GM18507 (cell line): ENCODE results near the gene IL1RAP.
"Not testable (repeated sequence)": the region's sequence is repeated elsewhere in the genome, so short reads cannot be mapped to it uniquely, and the experiment has no call there.

ENCODE experiments used
- DNase-seq: peaks from one replicate; pipeline ENCODE4 v3.0.0; 2011; ENCODE audit warnings: low read depth; ENCODE audit not compliant: insufficient read length; ENCODE audit errors: extremely low spot score
- FAIRE-seq: peaks from 2 replicates; lab custom pipeline; 2011; peaks lifted over from hg19 to GRCh38; lab: Jason Lieb, UNC

IL1RAP gene

DNA sequence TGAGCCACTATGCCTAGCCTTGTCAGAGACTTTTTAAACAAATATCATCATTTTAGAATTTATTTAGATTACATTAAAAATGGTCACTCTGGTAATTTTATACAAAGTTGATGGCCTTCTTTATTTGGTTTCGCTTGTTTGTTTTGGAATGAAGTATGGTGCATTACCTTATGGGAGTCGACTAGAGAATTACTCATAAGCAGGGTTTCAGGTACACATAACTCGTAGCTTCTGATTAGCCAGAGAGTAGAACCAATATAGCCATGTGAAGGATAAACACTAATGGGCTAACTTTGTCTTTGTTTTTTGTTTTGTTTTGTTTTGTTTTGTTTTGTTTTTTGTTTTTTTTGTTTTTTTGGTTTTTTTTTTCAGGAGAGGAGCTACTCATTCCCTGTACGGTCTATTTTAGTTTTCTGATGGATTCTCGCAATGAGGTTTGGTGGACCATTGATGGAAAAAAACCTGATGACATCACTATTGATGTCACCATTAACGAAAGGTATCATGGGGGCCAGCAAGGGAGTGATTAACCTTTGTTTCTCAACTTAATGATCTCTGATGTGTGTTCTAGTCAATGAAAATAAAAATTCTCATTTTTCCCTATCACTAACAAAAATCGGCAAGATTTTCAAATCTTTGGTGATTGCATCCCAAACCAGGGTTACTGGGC is 113.2 kb downstream of the IL1RAP start:
- no peak for FAIRE-seq

DNA sequence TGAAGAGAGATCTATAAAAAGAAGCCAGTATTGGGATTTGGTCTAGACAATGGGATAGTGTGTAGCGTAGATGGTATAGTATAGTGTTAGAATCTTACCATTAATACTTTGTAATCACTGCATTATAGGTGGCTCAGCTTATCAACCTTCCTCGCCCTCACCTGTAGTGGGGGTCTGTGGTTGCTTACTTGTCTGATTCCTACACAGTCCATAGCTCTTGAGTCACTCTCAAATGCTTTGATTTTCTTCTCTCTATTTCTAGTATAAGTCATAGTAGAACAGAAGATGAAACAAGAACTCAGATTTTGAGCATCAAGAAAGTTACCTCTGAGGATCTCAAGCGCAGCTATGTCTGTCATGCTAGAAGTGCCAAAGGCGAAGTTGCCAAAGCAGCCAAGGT is 115.2 kb downstream of the IL1RAP start:
- DNase-seq = no peak
- FAIRE-seq = no peak

More for the DNA sequence above, 113.2 kb downstream of the IL1RAP start:
- DNase-seq = no peak

DNA sequence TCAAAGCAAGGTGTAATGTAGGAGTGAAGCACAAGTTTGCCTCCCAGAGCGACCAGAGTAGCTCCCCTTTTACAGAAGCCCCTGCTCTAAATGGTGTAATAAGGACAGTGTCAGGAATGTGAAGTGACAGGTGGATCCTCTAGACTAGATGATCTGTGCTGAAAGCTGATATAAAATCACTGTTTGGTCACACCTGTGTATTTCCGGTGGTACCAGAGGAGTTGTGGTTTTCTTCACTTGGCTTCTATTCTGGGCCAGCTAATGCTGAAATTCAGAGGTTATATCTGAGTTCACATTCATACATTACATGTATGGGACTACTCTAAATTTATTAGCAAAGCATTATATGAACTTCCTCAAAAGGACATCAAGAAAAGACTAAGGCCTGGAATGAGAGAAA is 117.4 kb downstream of the IL1RAP start:
- no peak for FAIRE-seq
- DNase-seq = no peak

DNA sequence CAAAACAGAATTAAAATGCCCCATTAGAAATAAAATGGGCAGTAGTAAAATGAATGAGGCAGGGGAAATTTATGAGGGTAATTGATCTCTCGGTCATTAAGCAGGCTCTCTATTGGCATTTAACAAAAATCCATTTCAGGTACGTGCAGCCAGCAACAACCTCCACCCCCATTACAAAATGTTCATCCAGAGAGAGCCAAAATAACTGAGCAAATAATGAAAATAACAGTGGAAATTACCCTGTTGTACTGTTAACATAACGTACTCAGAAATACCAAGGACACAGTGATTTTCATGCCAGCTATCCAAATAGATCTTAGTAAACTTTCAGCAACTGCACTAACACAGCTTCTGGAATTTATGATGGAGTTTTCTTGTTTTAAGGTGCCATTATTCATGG is 127.7 kb downstream of the IL1RAP start:
- FAIRE-seq (no peak), DNase-seq (no peak)

DNA sequence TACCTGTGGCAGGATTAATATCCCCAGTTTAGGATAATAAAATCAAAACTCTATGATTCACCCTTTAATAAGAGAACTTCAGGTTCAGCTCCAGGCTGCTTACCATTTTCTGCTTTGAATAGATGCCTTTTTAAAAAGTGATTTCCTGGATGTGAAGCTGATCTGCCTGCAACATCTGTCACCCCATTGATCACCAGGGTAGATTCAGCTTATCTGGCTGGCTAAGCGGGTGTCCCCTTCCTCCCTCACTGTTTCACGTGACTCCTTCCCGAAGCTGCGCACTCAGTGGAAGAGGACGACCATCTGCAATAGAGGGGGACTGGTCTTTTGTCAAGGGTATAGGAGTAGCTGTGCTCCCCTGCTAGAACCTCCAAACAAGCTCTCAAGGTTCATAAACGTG is 128.1 kb downstream of the IL1RAP start:
- DNase-seq = no peak
- FAIRE-seq = no peak

DNA sequence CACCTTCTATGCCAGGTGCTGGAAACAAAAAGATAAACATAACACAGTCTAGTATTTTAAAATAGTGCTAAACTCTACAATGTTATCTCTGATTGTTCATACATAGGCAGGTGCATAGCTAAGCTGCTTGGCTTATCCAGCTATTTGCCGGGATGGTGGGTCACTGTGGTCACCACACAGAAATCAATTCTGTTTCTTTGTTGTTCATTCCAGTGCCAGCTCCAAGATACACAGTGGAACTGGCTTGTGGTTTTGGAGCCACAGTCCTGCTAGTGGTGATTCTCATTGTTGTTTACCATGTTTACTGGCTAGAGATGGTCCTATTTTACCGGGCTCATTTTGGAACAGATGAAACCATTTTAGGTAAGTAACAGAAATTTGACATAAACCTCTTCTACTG is 130.2 kb downstream of the IL1RAP start:
- DNase-seq (no peak), FAIRE-seq (no peak)

DNA sequence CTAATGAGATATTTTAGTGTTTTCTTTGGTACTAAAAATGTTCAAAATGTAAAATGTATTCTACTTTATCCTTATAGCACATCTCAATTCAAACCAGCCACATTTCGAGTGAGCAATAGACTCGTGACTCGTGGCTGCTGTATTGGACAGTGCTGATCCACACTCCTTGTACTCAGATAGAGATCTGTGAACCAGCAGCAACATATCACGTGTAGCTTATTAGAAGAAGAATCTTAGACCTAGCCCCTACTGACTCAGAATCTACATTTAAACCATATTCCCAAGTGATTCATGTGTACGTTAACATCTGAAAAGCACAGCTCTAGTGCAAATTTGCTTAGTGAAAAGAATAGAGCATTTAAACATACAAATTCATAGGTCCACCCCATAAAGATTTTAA is 130.9 kb downstream of the IL1RAP start:
- DNase-seq (no peak), FAIRE-seq (no peak)

DNA sequence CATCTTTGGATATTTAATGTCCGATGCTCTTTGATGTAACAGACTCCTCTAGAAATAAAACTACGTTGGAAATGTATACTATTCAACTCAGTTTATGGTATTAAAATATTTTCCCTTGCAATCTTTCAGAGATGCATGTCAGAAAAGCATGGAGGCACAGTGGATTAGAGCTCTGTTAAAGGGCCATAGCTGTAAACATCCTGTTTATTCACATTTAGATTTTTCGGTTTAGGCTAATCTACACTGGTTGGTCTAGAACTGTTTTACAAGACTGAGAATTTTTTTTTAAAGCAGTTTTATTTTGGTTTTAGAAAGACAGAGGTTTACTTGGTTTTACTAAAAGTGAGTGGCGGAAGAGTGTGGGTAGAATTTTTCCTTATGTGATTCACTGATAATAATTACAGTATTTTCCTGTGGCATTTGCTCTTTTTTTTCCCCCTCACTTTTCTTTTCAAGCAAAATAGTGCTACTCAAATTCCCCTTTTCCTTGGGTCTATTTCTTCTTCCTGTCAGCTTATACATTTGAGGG is 132.1 kb downstream of the IL1RAP start:
- DNase-seq = no peak

DNA sequence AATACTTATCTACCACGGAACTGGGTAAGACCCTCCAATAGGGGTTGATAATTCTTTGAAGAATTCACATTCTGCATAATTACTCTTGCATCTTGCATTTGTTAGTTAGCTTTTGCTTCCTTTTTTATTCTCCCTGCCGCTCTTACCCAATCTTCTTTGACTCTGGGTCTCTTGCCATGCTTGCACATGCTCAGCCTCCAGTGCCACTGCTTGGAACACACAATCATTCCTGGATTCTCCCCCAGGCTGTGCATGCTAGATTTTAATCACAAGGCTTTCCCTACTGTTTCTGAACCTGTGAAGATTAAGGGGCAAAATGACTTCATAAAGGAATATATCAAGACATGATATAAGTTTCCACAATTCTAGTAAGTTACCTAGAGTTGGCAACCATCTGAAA is 133.1 kb downstream of the IL1RAP start:
- DNase-seq = no peak
- FAIRE-seq = no peak

More for the DNA sequence above, 132.1 kb downstream of the IL1RAP start:
- no peak for FAIRE-seq

DNA sequence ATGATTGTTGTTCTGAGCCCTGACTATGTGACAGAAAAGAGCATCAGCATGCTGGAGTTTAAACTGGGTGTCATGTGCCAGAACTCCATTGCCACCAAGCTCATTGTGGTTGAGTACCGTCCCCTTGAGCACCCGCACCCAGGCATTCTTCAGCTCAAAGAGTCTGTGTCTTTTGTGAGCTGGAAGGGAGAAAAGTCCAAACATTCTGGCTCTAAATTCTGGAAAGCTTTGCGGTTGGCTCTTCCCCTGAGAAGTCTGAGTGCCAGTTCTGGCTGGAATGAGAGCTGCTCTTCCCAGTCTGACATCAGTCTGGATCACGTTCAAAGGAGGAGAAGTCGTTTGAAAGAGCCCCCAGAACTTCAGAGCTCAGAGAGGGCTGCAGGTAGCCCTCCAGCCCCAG is 142.0 kb downstream of the IL1RAP start:
- DNase-seq = no peak
- FAIRE-seq = no peak

DNA sequence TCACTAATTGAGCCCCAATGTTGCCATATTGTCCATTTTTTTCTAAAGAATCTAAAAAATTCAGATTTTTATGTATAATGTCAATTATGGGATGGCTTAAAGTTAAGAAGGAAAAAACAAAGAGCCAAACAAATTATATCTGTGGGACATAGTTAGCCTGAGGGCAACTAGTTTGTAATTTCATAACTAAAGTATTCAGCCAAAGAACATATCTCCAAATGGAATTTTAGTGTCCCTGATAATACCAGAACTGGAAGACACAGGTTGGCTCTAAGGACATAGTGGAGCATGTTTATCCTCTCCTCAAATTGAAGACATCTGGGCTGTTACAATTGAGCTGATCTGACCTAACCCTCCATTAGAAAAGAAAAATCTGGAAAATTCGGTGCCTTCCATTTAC is 144.2 kb downstream of the IL1RAP start:
- DNase-seq (no peak), FAIRE-seq (no peak)

DNA sequence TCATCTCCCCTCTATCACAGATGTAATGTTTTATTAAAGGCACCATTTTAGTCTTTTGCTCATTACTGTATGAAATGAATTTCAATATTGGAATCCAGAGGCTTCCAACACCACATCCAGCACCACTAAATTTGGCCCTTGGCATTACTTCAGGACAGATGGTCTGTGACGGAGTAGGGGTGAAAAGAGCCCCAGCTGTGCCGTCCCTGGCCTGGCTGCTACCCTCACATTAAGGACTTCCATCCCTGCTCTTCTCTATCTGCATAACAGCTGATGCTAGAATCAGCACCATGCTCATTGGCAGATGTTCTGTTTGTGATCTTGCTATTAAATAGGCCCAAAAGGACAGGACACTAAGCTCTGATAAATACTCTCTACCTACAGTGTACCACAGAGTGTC is 152.9 kb downstream of the IL1RAP start:
- FAIRE-seq = no peak
- no peak for DNase-seq

DNA sequence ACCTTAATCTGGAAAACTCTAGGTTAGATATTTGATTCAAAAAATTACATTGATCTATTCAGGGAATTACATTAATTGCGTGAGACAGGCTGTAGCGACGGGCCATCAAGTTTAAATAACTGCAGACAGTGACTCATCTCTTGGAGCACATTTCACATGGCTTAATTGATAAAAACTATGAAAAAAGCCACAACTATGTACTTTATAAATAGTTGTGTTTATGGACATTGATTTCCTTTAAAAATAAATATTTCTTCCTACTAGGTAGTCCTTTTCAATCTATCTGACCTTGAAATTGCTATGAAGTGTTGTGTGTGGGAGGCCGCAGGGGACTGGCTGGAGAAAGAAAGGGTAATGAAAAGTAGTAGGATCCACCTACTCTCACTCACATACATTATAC is 157.8 kb downstream of the IL1RAP start:
- DNase-seq (no peak), FAIRE-seq (no peak)

DNA sequence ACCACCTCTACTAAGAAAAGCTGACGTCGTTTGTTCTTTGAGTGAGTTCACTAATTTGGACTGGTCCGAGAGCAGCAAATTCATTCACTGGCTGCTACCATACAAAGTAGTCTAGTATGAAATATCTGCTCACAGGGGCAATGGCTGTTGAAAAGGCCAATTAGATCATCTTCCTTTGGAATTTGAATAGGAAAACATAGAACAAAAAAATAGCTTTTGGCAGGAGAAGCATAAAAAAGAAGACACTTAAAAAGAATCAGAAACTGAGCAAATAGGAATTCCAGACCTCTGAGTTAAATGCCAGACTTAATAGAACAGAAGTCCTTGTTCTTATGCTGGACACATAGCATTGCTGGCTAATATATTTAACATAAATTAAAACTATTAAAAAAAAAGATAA is 159.3 kb downstream of the IL1RAP start:
- DNase-seq = no peak
- no peak for FAIRE-seq

DNA sequence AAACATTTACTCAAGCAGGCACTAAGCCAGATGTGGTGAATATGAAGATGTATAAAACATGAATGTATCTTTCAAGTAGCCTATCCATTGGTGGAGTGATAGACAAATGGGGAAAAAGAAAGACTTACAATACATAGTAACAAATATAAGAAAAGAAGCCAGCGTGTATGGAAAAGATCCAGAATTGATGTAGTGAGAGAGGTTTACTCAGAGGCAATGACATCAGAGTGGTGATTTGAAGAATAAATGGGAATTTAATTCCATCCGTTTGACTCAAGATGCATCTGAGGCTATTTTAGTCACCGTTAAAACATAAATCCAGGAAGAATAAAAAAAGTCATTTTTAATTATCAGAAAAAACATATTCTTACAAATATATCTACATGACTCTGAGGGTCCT is 162.6 kb downstream of the IL1RAP start:
- DNase-seq (no peak), FAIRE-seq (no peak)

DNA sequence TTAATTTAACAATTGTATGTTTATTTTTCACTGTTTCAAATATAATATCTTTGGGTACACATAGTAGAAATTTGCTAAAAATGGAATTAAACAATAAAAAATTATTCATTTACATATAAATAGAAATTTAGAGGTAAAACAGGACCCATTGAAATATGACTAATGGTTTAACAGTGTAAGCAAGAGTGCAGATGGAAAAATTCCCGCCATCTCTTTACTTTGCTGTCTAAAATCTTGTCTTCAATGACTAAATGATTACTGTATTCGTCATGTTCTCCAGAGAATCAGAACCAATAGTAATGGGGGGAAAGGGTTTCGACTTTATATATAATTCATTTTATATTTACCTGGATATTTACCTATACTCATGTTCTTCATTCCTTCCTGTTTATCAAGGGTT is 163.1 kb downstream of the IL1RAP start:
- FAIRE-seq = no peak
- DNase-seq = no peak

DNA sequence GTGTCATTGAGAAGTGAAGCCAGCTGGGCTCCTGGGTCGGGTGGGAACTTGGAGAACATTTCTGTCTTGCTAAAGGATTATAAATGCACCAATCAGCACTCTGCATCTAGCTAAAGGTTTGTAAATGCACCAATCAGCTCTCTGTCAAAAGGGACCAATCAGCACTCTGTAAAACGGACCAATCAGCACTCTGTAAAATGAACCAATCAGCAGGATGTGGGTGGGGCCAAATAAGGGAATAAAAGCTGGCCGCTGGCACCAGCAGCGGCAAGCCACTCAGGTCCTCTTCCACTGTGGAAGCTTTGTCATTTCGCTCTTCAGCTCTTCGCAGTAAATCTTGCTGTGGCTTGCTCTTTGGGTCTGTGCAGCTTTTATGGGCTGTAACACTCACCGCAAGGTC is 164.0 kb downstream of the IL1RAP start:
- FAIRE-seq, DNase-seq: not testable (repeated sequence)

DNA sequence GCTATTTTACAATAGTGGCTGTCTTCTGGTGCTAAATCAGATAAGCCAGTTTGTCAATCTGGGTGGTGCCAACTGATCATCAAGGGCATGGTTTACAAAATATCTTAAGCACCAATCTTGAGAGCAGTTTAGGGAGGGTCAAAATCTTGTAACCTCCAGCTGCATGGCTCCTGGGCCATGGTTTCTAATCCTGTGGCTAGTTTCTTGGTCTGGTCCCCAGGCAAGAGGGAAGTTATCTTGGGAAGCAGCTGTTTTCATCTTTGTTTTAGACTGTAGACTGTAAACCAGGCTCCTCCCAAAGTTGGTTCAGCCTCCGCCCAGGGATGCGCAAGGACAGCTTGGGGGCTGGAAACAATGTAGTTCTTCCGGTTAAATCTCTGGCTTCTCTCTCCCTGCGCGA is 166.8 kb downstream of the IL1RAP start:
- no peak for DNase-seq

DNA sequence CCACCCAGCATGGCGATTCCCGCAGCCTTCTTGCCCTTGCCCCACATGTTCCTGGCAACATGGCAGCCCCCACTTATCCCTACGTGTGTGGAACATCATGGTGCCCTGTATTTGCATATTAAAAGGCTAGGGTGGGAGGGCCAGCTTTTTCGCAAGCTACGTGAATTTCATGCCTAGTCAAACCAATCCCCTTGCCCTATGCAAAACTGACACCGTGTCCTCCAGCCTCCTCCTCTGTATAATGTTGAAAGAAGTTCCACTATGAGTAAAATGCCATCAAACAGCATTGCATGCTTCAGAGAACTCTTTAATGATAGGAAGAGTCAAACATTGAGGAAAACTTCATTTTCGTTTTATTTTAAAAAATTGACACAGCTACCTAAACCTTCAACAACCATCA is 170.9 kb downstream of the IL1RAP start:
- no peak for FAIRE-seq

More for the DNA sequence above, 166.8 kb downstream of the IL1RAP start:
- no peak for FAIRE-seq

DNA sequence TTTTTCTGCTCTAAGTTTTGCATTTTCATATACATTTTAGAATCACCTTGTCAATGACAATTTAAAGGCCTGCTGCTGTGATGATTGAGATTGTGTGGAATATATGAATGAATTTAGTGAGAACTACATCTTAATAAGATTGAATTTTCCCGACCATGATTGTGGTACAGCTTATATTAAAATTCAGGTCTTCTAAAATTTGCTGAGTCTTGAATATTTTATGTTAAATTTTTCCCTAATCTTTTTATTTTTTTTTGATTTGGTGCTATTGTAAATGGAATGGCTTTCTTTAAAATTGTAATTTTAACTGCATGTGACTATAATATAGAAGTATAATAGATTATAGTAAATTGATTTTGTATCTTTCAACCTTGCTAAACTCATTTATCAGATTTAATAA is 172.1 kb downstream of the IL1RAP start:
- DNase-seq = no peak
- no peak for FAIRE-seq

More for the DNA sequence above, 170.9 kb downstream of the IL1RAP start:
- no peak for DNase-seq

DNA sequence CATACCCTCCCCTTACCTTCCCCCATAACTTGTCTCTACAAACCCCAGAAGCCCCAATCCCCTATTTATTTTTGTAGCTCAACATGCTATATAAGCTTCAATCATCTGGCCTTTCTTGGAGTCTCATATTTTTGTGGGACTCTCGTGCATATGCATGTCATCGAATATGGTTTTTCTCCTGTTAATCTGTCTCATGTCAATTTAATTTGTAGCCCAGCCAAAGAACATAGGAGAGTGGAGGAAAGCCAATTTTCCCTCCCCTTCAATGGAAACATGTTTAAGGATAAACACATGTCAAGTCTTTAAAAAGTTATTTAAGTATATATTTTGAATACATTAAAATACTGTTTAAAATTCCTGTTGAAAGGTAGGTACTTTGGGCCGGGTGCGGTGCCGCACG is 176.4 kb downstream of the IL1RAP start:
- no peak for FAIRE-seq

DNA sequence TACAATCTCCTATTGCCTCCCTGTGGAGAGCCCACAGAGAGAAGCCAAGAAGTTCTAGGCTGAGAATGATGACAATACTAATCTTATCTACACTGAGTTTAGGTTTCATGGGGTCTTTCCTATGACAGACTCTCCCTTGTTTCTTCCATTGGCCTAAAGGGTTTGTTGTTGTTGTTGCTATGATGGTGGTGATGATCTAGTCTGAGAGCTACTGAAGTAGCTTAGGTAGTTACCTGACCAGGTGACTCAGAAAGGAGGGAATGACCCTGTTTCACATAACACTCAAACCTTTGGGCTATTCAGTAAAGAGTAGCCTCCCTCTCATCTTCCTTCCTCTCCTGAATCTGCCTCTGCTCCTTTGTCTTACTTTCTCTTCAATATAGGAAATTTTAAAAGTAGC is 178.4 kb downstream of the IL1RAP start:
- DNase-seq (no peak), FAIRE-seq (no peak)

More for the DNA sequence above, 176.4 kb downstream of the IL1RAP start:
- DNase-seq = no peak
